ENCODE data around the gene ATP6V1F. TPM values are rescaled to one million over a fixed set of nuclear protein-coding genes. Genes with fewer than 3 reads are reported as not detected.

Gene ATP6V1F
- total RNA-seq, 3 donors from 2014 or later (not counting 1 experiment from before 2014, with no cell fraction given): 82.9 to 98.0 (median 94.3) TPM

DNA sequence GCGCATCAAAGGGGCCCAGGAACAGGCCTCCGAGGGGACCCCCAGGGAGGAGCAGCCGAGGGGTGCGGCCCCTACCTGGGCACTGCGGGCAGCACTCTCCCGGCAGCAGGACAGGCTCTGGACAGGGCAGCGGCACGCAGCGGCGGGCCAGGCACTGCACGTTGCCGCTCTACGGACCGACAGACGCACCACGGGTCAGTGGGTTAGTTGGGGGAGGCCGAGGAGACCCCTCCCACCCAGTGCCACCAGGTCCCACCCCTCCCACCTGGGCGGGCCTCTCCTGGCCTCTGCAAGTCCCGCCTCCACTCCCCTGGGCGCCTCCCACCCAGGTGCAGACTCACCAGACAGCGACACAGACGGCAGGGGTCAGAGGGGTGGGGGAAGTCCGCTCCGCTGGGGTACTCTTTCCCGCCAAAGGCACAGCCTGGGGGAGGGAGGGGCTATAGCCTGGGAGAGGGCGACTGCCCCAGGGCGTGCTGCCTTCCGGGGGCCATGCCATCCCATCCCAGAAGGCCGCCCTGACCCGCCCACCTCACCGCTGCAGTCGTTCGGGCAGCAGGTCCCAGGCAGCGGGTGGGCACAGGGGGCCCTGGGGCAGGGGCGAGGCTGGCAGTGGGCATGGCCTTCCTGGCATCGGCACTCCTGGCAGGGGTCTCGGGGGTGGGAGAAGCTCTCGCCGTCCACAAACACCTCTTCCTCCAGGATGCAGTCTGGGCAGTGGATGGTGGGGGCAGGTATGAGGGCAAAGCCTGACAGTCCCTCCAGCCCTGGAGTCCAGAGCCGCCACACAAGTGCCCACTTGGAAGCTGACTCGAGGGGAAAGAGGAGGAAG is 28.7 kb downstream of the ATP6V1F start:
- ATAC-seq (peak in 2 of 3 donors; percentile 18 to 39), DNase-seq (peak in 1 of 2 donors; percentile 34)
- H3K4me3 ChIP-seq (ENCODE audit: low read length): no peak overlapping the region
- no peaks in the 10 kb centered on the region for H3K36me3 Mint-ChIP-seq
- no peaks in the 10 kb centered on the region for H3K9me3 Mint-ChIP-seq
- no peaks in the 10 kb centered on the region for H3K9me3 ChIP-seq (ENCODE audit: control insufficient read depth, insufficient read depth, low read length)
- no peaks in the 10 kb centered on the region for H3K36me3 ChIP-seq (ENCODE audit: control insufficient read depth, insufficient read depth, low read length)
- no peak overlapping the region for H3K27ac ChIP-seq (ENCODE audit: low read length)
- intact Hi-C loops (cut with micrococcal nuclease): no loop called here
- H3K4me1 Mint-ChIP-seq: no peaks in the 10 kb centered on the region
- peaks cover 0 to 4% of the 10 kb centered on the region in 2 donors for H3K27me3 Mint-ChIP-seq (ENCODE audit: low read depth in 2 of 2)
- peaks cover 12% of the 10 kb centered on the region for H3K27me3 ChIP-seq (ENCODE audit: control insufficient read depth, insufficient read depth, low read length)
- no peak overlapping the region for H3K4me3 Mint-ChIP-seq
- TF ChIP-seq, protein P1, sequence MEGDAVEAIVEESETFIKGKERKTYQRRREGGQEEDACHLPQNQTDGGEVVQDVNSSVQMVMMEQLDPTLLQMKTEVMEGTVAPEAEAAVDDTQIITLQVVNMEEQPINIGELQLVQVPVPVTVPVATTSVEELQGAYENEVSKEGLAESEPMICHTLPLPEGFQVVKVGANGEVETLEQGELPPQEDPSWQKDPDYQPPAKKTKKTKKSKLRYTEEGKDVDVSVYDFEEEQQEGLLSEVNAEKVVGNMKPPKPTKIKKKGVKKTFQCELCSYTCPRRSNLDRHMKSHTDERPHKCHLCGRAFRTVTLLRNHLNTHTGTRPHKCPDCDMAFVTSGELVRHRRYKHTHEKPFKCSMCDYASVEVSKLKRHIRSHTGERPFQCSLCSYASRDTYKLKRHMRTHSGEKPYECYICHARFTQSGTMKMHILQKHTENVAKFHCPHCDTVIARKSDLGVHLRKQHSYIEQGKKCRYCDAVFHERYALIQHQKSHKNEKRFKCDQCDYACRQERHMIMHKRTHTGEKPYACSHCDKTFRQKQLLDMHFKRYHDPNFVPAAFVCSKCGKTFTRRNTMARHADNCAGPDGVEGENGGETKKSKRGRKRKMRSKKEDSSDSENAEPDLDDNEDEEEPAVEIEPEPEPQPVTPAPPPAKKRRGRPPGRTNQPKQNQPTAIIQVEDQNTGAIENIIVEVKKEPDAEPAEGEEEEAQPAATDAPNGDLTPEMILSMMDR (IDR thresholded peaks at IDR 0.05): no peak
- WGBS (ENCODE audit: insufficient coverage): 45% methylated on average over 35 of the region's 41 CpGs
- peaks cover 4% of the 10 kb centered on the region for H3K4me1 ChIP-seq (ENCODE audit: control insufficient read depth, insufficient read depth, low read length)
- no peak overlapping the region for H3K27ac Mint-ChIP-seq

DNA sequence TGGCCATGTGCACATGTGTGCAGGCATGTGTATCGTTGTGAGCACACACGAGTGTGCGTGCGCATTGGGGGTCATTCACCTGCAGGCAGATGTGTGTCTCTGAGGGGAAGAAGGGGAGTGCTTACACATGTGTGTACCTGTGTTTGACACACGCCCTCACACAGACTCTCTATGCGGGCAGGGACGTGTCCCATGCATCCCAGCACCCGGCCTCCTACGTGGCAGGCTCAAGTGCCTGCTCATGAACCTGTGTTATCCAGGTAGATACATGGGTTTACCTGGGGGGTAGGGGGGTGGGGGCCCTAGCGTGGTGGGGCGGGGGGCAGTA is 29.2 kb downstream of the ATP6V1F start:
- no peak for DNase-seq
- H3K9me3 ChIP-seq (ENCODE audit: control insufficient read depth, insufficient read depth, low read length): no peaks in the 10 kb centered on the region
- Mint-ChIP-seq H3K4me1 (no peaks in the 10 kb centered on the region), H3K9me3 (no peaks in the 10 kb centered on the region), H3K36me3 (no peaks in the 10 kb centered on the region), H3K27me3 (ENCODE audit: low read depth in 2 of 2) (peaks cover 0 to 5% of the 10 kb centered on the region in 2 donors), H3K4me3 (no peak overlapping the region), H3K27ac (no peak overlapping the region)
- intact Hi-C loops (cut with micrococcal nuclease): no loop called here
- no peak overlapping the region for H3K27ac ChIP-seq (ENCODE audit: low read length)
- no peak for ATAC-seq
- peaks cover 12% of the 10 kb centered on the region for H3K27me3 ChIP-seq (ENCODE audit: control insufficient read depth, insufficient read depth, low read length)
- TF ChIP-seq, protein P1 (IDR thresholded peaks at IDR 0.05): no peak
- H3K4me1 ChIP-seq (ENCODE audit: control insufficient read depth, insufficient read depth, low read length): peaks cover 4% of the 10 kb centered on the region
- 96% methylated on average over 9 of the region's 11 CpGs for WGBS (ENCODE audit: insufficient coverage)
- no peak overlapping the region for H3K4me3 ChIP-seq (ENCODE audit: low read length)
- no peaks in the 10 kb centered on the region for H3K36me3 ChIP-seq (ENCODE audit: control insufficient read depth, insufficient read depth, low read length)

DNA sequence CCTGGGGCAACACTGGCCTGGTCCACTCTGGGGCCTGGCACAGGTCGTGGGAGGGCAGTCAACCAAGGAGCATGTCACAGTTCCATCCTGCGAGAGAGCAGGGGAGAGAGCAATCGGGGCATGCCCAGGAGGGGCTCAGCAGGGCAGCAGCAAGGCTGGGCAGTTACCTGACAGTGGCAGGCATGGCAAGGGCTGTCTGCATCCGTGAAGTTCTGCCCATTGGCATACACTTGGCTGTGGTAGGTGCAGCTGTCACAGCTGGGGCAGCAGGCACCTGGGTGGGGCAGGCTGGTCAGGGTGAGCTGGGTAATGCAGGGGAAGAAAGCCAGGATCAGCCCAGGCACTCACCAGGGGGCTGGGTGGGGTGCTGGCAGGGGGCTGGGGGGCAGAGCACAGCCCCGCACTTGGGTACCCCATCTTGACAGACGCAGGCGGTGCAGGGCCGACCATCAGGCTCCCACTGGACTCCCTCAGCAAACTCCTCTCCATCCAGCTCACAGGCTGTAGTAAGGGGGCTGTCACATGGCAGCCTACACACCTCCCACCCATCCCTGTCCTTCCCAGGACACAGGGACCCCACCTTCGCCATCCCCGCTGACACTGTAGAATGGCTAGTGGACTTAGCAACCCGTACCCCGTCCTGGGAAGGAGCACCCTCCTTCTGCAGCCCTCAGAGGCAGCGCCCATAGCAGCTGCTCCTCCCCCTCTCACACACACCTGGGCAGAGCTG is 30.0 kb downstream of the ATP6V1F start:
- intact Hi-C loops (cut with micrococcal nuclease): no loop called here
- H3K4me3 ChIP-seq (ENCODE audit: low read length): no peak overlapping the region
- H3K36me3 Mint-ChIP-seq: no peaks in the 10 kb centered on the region
- H3K27me3 Mint-ChIP-seq (ENCODE audit: low read depth in 2 of 2): peaks cover 0 to 7% of the 10 kb centered on the region in 2 donors
- H3K27ac ChIP-seq (ENCODE audit: low read length): no peak overlapping the region
- no peaks in the 10 kb centered on the region for H3K9me3 ChIP-seq (ENCODE audit: control insufficient read depth, insufficient read depth, low read length)
- H3K4me1 ChIP-seq (ENCODE audit: control insufficient read depth, insufficient read depth, low read length): peaks cover 4% of the 10 kb centered on the region
- 87% methylated on average over 13 of the region's 13 CpGs for WGBS (ENCODE audit: insufficient coverage)
- no peaks in the 10 kb centered on the region for H3K36me3 ChIP-seq (ENCODE audit: control insufficient read depth, insufficient read depth, low read length)
- no peaks in the 10 kb centered on the region for H3K4me1 Mint-ChIP-seq
- no peaks in the 10 kb centered on the region for H3K9me3 Mint-ChIP-seq
- TF ChIP-seq, protein P1 (IDR thresholded peaks at IDR 0.05): no peak
- DNase-seq (no peak), ATAC-seq (no peak)
- H3K27me3 ChIP-seq (ENCODE audit: control insufficient read depth, insufficient read depth, low read length): peaks cover 12% of the 10 kb centered on the region
- H3K4me3 Mint-ChIP-seq: no peak overlapping the region
- no peak overlapping the region for H3K27ac Mint-ChIP-seq
